Endothelial cell of umbilical vein (primary cell): Measurements from ENCODE around the gene CACNA1S. TPM values are rescaled to one million over a fixed set of nuclear protein-coding genes. Genes with fewer than 3 reads are reported as not detected.

ENCODE experiments used
- BruUV-seq: library from RNA; stranded (reverse); fragments of 400-500 nt; replicated peaks from 2 replicates; lab custom pipeline; 2021; lab: Mats Ljungman, UMichigan
- CTCF ChIA-PET: fragments of 300-600, 350-600 bp; sonication (Branson Sonifier 250); formaldehyde crosslinking; loops from one replicate; lab custom pipeline; 2021; ENCODE audit warnings: antibody characterized with exemption, inconsistent platforms; lab: Charles Lee
- POLR2A ChIA-PET: fragments of 300-600, 350-600 bp; sonication (Branson Sonifier 250); formaldehyde crosslinking; loops from one replicate; lab custom pipeline; 2021; ENCODE audit warnings: antibody characterized with exemption, inconsistent platforms; lab: Charles Lee
- DNase-seq: peaks from one replicate; pipeline ENCODE4 v3.0.0-alpha.2; 2011; ENCODE audit warnings: low read depth, low spot score
- FAIRE-seq: peaks from 2 replicates; lab custom pipeline; 2011; peaks lifted over from hg19 to GRCh38; lab: Jason Lieb, UNC
- H2AFZ ChIP-seq: 2 replicates; pipeline ENCODE4 v1.6.0; 2012; ENCODE audit warnings: low read depth, low read length, control low read depth, inconsistent platforms
- H3K27ac ChIP-seq: 2 replicates; pipeline ENCODE4 v1.5.1; 2011; ENCODE audit warnings: low read depth, mild to moderate bottlenecking, control low read depth, low read length, moderate library complexity; ENCODE audit not compliant: insufficient read depth
- H3K27me3 ChIP-seq, 2 experiments: 2 replicates each; pipeline versions ENCODE4 v1.6.0 to v1.6.1; 2011; ENCODE audit warnings: low read length in 2 of 2, mixed read lengths in 1 of 2; ENCODE audit not compliant: control insufficient read depth in 2 of 2, insufficient read depth in 2 of 2
- H3K36me3 ChIP-seq, 2 experiments: 2 replicates in 1 of 2; 3 replicates in 1 of 2; pipeline ENCODE4 v1.5.1; 2011; ENCODE audit warnings: low read length in 2 of 2, mild to moderate bottlenecking in 1 of 2, moderate library complexity in 1 of 2; ENCODE audit not compliant: control insufficient read depth in 2 of 2, insufficient read depth in 2 of 2; ENCODE audit errors: extremely low read depth in 1 of 2
- H3K4me1 ChIP-seq: 3 replicates; pipeline ENCODE4 v1.5.1; 2011; ENCODE audit warnings: mild to moderate bottlenecking, low read length; ENCODE audit not compliant: control insufficient read depth, insufficient read depth; ENCODE audit errors: extremely low read depth
- H3K4me2 ChIP-seq: 2 replicates; pipeline ENCODE4 v1.6.1; 2011; ENCODE audit warnings: low read length, control low read depth, mixed read lengths; ENCODE audit not compliant: insufficient read depth
- H3K4me3 ChIP-seq, 3 experiments: fragments of 200-600 bp in 1 of 3; sonication (generic), shearing (Covaris generic) in 1 of 3; replicated peaks in 1 of 3; 2 replicates each; pipeline ENCODE4 v1.5.1; 2011 to 2016; ENCODE audit warnings: control low read depth in 3 of 3, low read length in 3 of 3, mild to moderate bottlenecking in 2 of 3, inconsistent platforms in 1 of 3, low read depth in 1 of 3, moderate library complexity in 1 of 3; ENCODE audit not compliant: insufficient read depth in 1 of 3
- H3K79me2 ChIP-seq: 2 replicates; pipeline ENCODE4 v1.6.0; 2012; ENCODE audit warnings: low read length, inconsistent platforms; ENCODE audit not compliant: control insufficient read depth, insufficient read depth
- H3K9ac ChIP-seq: replicated peaks from 2 replicates; pipeline ENCODE3; 2011; ENCODE audit warnings: low read length, control low read depth; ENCODE audit not compliant: insufficient read depth; ENCODE audit errors: extremely low read depth
- H3K9me1 ChIP-seq: replicated peaks from 3 replicates; pipeline ENCODE4 v1.6.0; 2011; ENCODE audit warnings: mild to moderate bottlenecking, low read length; ENCODE audit not compliant: control insufficient read depth, insufficient read depth; ENCODE audit errors: extremely low read depth
- H3K9me3 ChIP-seq: replicated peaks from 2 replicates; pipeline ENCODE4 v1.5.1; 2012; ENCODE audit warnings: low read length, inconsistent platforms; ENCODE audit not compliant: control insufficient read depth, insufficient read depth
- H4K20me1 ChIP-seq: replicated peaks from 2 replicates; pipeline ENCODE3; 2011; ENCODE audit warnings: mild to moderate bottlenecking, low read length; ENCODE audit not compliant: control insufficient read depth, insufficient read depth; ENCODE audit errors: extremely low read depth
- EZH2 ChIP-seq: IDR thresholded peaks from 2 replicates; pipeline ENCODE4 v1.6.1; 2012; ENCODE audit warnings: borderline replicate concordance, low read depth, mild to moderate bottlenecking, moderate library complexity, low read length, inconsistent platforms; ENCODE audit not compliant: severe bottlenecking
- FOS ChIP-seq: IDR thresholded peaks from 2 replicates; pipeline ENCODE4 v1.6.1; 2011; ENCODE audit warnings: mild to moderate bottlenecking, low read length, moderate library complexity, borderline replicate concordance; ENCODE audit not compliant: insufficient read depth
- GATA2 ChIP-seq: IDR thresholded peaks from 2 replicates; pipeline ENCODE4 v1.7.0; 2011; ENCODE audit warnings: low read depth, mild to moderate bottlenecking, moderate library complexity, mixed read lengths, low read length; ENCODE audit not compliant: insufficient read length, insufficient read depth
- JUN ChIP-seq: IDR thresholded peaks from 2 replicates; pipeline ENCODE4 v1.6.1; 2011; ENCODE audit warnings: borderline replicate concordance, low read depth; ENCODE audit not compliant: insufficient read length, insufficient read depth
- MYC ChIP-seq: IDR thresholded peaks from one replicate; pipeline ENCODE4 v1.6.1; 2011; ENCODE audit warnings: mild to moderate bottlenecking, low read depth, low read length
- POLR2A ChIP-seq: IDR thresholded peaks from 2 replicates; pipeline ENCODE4 v1.6.1; 2012; ENCODE audit warnings: low read depth, mild to moderate bottlenecking, control low read depth, low read length
- POLR2AphosphoS5 ChIP-seq: IDR thresholded peaks from 2 replicates; pipeline ENCODE4 v1.6.1; 2012; ENCODE audit warnings: low read depth, mild to moderate bottlenecking, control low read depth, low read length, moderate library complexity; ENCODE audit not compliant: insufficient read depth
- dilution Hi-C: fragments of 300-500 bp; cut with MboI; formaldehyde crosslinking; loops from one replicate; pipeline ENCODE4 v1.15.0; 2019; ENCODE audit warnings: low sequenced_read_pairs; ENCODE audit not compliant: extremely low pct_ligation_motif_present
- intact Hi-C: fragments of 100-400 bp; cut with micrococcal nuclease; formaldehyde crosslinking; loops from one replicate; pipeline ENCODE4 v1.10.0; 2022
- polyA plus RNA-seq, 4 experiments: library from polyadenylated mRNA; depleted of rRNA in 3 of 4; stranded (reverse) in 3 of 4; unstranded in 1 of 4; fragments of >200 nt; gene quantifications; 2 replicates each; pipeline versions ENCODE4 v1.2.1 to v1.2.3, GENCODE V29; 2011 to 2012; ENCODE audit warnings: missing spikeins in 1 of 4
- total RNA-seq: library from RNA; stranded (reverse); gene quantifications from 2 replicates; pipeline ENCODE4 v1.2.3, GENCODE V29; 2021
- TF ChIP-seq, protein P1 (sequence below): IDR thresholded peaks from 2 replicates; pipeline ENCODE4 v1.6.1; 2011; ENCODE audit not compliant: insufficient read depth, insufficient read length

The CACNA1S gene
- total and polyA plus RNA-seq, 2 donors (not counting 3 experiments of a cell fraction or from before 2014, with no cell fraction given) = not detected

DNA sequence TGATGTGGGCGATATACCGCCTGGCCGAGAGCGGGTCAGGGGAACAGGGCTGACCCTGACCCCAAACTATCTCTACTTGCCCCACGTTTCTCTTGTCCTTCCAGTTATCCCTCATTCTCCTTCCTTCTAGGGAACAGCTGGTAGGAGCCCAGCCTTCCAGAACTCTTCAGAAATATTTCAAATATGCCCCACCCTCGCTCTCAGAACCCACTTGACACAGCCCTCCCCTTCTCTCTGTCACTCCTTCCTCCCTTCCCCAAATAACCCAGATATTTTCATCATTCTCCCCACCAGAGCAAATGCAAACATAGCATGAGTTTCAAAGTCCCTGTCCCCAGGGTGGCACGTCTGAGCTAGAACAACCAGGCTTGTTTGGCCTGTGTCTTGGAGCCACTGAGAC, 1.1 kb downstream of the CACNA1S start:
- intact Hi-C loops (loop anchor here (5.0 to 10.0 kb wide), 4 partner anchors 69 to 556 kb away; partner anchors contain the start of genes INAVA and KIF14), dilution Hi-C loops (no loop called here)
- DNase-seq (no peak), FAIRE-seq (no peak)
- Histone ChIP-seq H2AFZ (no peak overlapping the region), H3K9me1 (no peaks in the 10 kb centered on the region), H3K9ac (no peak overlapping the region), H4K20me1 (no peaks in the 10 kb centered on the region), H3K79me2 (no peaks in the 10 kb centered on the region), H3K4me2 (no peak overlapping the region), H3K27ac (no peak overlapping the region), H3K4me1 (no peaks in the 10 kb centered on the region), H3K9me3 (no peaks in the 10 kb centered on the region), H3K36me3 (no peaks in the 10 kb centered on the region), H3K27me3 (peaks cover 12 to 22% of the 10 kb centered on the region in 2 experiments), H3K4me3 (no peak overlapping the region)
- TF ChIP-seq POLR2A = no peak
- TF ChIP-seq, protein P1, sequence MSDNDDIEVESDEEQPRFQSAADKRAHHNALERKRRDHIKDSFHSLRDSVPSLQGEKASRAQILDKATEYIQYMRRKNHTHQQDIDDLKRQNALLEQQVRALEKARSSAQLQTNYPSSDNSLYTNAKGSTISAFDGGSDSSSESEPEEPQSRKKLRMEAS = no peak
- no TSS peak for BruUV-seq
- ChIA-PET POLR2A (no interaction called here), CTCF (interaction anchor here (1.1 to 1.5 kb wide), 3 partner anchors 12 to 139 kb away, joined by 3 to 5 read pairs (median 5); no protein-coding TSS in a partner anchor)

DNA sequence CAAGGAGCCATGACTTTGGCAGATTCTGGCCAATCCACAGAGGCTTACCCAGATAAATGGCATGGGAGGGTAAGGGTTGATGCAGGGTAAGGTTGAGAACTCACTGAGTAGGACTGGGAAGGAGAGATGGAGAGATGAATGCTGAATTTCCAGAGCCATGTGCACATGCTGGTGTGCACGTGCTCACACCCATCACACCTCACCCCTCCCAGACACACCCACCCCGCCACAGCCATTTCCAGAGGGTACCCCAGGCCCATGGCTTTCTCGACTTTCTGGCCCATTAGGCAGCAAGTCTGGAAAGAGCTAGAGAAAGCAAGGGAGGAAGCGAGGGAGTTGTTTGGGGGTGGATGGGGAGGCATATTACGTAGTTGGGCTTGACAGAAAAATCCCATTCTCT, 1.6 kb downstream of the CACNA1S start:
- Histone ChIP-seq H3K36me3 (no peaks in the 10 kb centered on the region), H3K79me2 (no peaks in the 10 kb centered on the region), H2AFZ (no peak overlapping the region), H3K9me1 (no peaks in the 10 kb centered on the region), H3K4me1 (no peaks in the 10 kb centered on the region), H4K20me1 (no peaks in the 10 kb centered on the region), H3K4me2 (no peak overlapping the region), H3K27ac (no peak overlapping the region), H3K9me3 (no peaks in the 10 kb centered on the region), H3K9ac (no peak overlapping the region), H3K27me3 (peaks cover 10 to 16% of the 10 kb centered on the region in 2 experiments), H3K4me3 (no peak overlapping the region)
- dilution Hi-C loops = no loop called here
- no TSS peak for BruUV-seq
- DNase-seq = no peak
- no peak for FAIRE-seq
- ChIA-PET CTCF (interaction anchor here (1.1 to 1.3 kb wide), 2 partner anchors 12 to 139 kb away, joined by 3 to 5 read pairs; no protein-coding TSS in a partner anchor), POLR2A (no interaction called here)
- TF ChIP-seq MYC (no peak), JUN (no peak), POLR2A (no peak), GATA2 (no peak), POLR2AphosphoS5 (no peak), FOS (no peak), EZH2 (no peak)
- TF ChIP-seq, protein P1 = no peak
- intact Hi-C loops = loop anchor here (5.0 to 10.0 kb wide), 4 partner anchors 68 to 556 kb away; partner anchors contain the start of genes INAVA and KIF14
